Stimulated activated CD4-positive, alpha-beta T cell treated with anti-CD3 and anti-CD28 coated beads, TNF-alpha, amount 100 ng/mL, for 24 hours (primary cell): ENCODE measurements around the gene SALL3.

Experiments
- DNase-seq, 3 experiments: peaks; one replicate each; pipeline ENCODE4 v3.0.0-alpha.2; 2020; ENCODE audit warnings: low read depth in 3 of 3

The SALL3 gene

DNA sequence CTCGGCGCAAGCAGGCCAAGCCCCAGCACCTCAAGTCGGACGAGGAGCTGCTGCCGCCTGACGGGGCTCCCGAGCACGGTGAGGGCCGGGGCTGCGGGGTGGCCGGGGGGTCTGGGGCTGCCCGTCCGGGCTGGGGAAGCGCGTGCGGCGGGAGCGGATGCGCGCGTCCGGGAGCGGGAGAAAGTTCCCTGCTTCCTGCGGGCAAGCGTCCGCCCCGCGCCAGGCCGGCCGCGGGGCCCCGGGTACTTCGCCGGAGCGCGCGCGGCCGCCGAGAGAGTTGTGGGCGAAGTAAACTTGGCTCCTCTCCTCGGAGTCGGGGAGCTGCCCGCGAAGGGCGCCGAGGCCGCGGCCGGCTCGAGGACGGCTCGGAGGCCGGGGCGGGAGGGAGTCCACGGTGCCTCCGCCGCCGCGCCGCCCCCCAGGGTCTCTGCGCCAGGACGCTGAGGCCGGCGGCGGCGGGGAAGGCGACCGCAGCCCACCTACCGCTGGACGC lies 707 bp downstream of the SALL3 start:
- no peak for DNase-seq

DNA sequence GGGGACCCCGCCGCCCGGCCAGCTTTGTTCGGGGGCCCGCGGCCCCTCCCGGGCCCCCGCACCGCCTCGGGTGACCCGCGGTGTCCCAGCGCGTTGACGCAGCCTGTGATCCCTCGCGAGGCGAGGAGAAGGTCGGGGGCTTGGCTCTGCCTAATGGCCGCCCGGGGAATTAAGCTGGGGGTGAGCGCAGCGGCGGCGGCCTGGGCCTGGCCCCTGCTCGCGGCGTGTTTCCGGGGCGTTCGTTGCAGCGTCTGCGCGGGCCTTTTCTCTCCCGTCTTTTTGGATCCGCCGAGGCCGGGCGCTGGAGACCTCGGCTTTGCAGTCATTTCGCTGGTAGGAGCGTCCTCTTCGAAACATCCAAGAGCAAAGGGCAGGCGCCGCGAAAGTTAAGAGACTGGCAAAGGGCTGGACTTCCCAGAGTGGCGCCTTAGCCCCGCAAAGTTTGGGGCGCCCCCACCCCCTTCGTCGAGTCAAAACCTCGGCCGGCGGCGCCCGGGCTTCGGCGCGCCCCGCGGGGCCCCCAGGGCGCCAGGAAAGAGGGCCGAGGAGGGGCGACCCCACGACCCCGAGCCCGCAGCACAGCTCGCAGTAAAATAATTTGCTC lies 1.3 kb downstream of the SALL3 start:
- no peak for DNase-seq

DNA sequence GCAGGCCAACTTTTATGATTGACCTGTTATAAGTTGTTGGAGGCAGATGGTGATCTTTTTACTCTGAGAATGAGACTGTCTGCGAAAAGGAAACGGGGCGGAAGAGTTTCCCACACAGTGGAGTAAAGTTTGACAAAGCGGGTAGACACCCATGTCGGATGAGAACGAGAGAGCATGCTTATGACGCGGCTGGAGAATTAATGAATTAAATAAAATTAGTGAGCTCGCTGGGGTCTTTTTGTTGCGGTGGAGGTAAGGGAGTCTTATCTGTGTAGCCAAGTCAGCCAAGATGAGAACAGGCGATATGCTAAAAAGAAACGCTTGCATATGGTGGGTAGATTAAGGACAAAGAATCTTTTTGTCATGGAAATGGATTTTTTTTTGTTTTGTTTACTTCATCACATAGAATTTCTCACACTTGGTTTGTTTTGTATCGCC lies 1.8 kb downstream of the SALL3 start:
- DNase-seq: no peak

DNA sequence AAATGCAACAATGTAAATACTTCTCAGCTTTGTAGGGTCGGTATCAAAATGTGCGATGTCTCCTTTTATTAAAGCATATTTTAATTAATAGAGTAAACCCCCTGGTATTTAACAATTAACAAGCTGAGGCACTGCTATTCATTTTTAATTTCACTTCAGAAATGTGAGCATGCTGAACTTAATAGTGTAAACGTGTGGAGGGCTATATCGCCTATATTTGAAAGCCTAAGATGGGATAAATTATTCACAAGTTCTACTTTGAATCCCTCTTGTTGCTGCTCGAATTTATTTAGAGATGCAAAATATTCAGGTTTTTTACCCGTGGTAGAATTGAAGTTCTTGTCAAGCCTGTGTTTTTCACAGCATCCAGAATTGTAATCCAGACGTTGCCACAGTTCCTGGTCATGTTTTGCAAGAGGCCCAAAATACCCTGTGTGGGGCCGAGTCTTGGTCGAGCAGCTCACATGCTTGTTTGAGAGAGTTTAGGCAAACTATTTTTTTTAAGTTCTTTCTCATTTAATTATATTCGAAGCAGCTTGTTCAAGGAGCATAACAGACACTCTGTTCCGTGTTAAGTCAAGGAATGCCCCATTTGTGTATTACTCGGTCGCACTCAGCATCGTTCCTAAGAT lies 2.5 kb downstream of the SALL3 start:
- DNase-seq: no peak

DNA sequence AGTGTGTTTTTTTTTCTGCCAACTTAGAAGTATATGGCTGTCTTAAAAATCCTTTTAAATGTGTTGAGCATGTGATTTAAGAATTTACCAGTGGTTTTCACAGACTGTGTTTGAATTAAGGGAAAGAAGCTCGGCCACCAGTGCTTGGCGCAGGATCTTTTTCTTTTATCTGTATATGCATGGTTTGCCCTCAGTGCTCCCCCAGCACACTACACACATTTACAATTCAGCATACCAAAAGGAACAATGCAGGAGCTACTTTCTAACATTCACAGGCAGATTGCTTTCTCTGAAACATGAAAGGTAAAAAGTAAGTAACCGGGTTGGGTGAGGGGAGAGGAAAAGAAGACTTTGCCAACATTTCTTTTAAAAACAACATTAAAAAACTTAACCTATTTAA lies 3.9 kb downstream of the SALL3 start:
- no peak for DNase-seq

DNA sequence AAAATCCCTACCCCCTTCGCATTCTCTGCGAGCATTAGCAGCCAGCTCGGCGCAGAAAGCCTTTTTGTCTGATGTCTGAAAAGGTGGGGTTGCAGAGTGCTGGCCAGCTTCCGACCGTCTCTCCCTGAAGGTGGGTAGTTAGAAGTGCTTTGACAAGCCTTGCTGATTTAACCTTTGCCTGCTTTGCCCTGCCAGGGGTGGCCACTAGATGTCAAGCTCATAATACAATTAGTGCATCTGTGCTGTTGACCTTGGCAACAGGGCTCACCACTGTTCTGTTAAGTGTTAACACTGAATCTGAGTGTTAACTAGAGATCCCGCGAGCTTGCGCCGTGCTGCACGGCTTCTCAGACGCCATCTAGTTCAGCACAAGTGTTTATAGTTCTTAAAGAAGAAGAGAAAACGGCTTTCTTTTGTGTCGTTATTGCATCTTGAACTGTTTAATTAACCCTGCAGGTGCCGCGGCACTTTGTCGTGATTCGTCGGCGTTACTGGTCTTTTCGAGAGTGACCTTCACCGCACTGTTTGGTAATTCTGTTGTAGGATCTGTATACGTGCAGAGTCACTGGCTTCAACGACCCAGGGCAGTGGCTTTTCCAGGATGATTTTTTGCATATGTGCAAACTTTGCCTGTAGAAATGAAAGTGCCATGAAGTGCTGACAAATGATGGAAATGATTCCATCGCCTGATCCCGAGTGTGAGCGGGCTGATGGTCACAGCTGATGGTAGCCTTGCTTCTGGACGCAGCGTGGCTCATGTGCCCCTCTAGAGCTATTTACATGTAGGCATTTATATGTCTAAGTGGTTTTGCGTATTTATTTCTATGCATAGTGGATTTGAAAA lies 5.5 kb downstream of the SALL3 start:
- DNase-seq: no peak

DNA sequence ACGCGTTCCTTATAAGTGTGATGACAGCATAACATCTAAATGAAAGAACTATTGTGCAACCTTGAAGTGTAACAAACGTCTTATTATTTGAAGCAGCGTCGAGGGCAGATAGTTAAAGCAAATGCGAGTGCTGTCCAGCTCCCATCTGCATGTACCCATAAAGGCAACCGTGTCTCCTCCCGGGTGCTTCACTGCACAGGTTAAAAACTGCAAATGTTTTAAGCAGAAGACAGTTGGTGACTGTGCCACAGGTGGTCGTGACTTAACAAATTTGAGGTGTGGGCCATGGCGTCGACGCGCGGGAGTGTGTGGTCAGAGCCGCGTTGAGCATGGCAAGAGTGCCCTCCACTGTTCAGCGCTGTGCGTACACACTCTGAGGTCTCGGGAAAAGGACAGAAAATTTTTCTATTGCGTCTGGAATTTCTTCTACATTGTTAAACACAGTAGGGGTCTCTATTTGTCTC lies 6.4 kb downstream of the SALL3 start:
- DNase-seq: no peak

DNA sequence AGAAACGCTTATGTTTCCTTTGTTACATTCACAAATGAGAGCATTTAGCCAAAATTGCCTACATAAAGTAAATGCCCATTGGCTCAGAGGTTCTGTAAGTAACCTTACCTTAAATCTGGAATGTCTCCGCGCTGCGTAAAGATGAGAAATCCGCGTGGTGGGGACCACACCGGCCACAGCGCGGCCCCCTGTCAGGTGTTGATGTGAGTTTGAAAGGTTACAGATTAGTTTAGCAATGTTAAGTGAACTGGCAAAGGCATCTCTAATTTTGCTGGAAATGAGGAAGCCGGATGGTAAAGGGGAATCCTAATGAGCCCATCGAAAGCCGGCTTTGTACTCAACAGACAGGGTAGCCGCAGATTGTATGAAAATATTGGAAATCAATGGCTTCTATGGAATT lies 11.8 kb downstream of the SALL3 start:
- DNase-seq: no peak

DNA sequence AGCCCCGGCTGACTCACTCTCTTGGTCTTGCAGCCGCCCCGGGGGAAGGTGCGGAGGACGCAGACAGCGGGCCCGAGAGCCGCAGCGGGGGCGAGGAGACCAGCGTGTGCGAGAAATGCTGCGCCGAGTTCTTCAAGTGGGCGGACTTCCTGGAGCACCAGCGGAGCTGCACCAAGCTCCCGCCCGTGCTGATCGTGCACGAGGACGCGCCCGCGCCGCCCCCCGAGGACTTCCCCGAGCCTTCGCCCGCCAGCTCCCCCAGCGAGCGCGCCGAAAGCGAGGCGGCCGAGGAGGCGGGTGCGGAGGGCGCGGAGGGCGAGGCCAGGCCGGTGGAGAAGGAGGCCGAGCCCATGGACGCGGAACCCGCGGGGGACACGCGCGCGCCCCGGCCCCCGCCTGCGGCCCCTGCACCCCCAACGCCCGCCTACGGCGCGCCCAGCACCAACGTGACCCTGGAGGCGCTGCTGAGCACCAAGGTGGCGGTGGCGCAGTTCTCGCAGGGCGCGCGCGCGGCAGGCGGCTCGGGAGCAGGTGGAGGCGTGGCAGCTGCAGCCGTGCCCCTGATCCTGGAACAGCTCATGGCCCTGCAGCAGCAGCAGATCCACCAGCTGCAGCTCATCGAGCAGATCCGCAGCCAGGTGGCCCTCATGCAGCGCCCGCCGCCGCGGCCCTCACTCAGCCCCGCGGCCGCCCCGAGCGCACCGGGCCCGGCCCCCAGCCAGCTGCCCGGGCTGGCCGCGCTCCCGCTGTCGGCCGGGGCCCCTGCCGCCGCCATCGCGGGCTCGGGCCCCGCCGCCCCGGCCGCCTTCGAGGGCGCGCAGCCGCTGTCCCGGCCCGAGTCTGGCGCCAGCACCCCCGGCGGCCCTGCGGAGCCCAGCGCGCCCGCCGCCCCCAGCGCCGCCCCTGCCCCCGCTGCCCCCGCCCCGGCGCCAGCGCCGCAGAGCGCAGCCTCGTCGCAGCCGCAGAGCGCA lies 12.7 kb downstream of the SALL3 start:
- DNase-seq: no peak

DNA sequence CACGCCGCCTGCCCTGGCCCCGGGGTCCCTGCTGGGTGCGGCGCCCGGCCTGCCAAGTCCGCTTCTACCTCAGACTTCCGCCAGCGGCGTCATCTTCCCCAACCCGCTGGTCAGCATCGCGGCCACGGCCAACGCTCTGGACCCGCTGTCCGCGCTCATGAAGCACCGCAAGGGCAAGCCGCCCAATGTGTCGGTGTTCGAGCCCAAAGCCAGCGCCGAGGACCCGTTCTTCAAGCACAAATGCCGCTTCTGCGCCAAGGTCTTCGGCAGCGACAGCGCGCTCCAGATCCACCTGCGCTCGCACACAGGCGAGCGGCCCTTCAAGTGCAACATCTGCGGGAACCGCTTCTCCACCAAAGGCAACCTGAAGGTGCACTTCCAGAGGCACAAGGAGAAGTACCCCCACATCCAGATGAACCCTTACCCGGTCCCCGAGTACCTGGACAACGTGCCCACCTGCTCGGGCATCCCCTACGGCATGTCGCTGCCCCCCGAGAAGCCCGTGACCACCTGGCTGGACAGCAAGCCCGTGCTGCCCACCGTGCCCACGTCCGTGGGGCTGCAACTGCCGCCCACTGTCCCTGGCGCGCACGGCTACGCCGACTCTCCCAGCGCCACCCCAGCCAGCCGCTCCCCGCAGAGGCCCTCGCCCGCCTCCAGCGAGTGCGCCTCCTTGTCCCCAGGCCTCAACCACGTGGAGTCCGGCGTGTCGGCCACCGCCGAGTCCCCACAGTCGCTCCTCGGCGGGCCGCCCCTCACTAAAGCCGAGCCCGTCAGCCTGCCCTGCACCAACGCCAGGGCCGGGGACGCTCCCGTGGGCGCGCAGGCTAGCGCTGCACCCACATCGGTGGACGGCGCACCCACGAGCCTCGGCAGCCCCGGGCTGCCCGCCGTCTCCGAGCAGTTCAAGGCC lies 13.7 kb downstream of the SALL3 start:
- DNase-seq: no peak

DNA sequence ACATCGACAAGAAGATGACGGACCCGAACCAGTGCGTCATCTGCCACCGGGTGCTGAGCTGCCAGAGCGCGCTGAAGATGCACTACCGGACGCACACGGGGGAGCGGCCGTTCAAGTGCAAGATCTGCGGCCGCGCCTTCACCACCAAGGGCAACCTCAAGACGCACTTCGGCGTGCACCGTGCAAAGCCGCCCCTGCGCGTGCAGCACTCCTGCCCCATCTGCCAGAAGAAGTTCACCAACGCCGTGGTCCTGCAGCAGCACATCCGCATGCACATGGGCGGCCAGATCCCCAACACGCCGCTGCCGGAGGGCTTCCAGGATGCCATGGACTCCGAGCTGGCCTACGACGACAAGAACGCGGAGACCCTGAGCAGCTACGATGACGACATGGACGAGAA lies 14.4 kb downstream of the SALL3 start:
- DNase-seq: no peak

DNA sequence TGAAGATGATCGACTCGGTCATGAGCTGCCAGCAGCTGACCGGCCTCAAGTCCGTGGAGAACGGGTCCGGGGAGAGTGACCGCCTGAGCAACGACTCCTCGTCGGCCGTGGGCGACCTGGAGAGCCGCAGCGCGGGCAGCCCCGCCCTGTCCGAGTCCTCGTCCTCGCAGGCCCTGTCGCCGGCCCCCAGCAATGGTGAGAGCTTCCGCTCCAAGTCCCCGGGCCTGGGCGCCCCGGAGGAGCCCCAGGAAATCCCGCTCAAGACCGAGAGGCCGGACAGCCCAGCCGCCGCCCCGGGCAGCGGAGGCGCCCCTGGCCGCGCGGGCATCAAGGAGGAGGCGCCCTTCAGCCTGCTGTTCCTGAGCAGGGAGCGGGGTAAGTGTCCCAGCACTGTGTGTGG lies 14.9 kb downstream of the SALL3 start:
- no peak for DNase-seq

DNA sequence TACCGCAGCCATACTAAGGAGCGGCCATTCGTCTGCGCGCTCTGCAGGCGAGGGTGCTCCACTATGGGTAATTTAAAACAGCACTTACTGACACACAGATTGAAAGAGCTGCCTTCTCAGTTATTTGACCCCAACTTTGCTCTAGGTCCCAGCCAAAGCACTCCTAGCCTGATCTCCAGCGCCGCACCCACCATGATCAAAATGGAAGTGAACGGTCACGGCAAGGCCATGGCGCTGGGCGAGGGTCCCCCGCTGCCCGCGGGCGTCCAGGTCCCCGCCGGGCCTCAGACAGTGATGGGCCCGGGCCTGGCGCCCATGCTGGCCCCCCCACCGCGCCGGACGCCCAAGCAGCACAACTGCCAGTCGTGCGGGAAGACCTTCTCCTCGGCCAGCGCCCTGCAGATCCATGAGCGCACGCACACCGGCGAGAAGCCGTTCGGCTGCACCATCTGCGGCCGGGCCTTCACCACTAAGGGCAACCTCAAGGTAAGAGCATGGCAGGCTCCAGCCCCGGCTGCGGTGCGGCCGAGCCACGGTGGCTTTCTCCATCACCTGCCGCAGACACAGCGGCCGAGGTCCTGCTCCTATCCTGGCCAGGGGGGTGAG lies 15.5 kb downstream of the SALL3 start:
- no peak for DNase-seq

DNA sequence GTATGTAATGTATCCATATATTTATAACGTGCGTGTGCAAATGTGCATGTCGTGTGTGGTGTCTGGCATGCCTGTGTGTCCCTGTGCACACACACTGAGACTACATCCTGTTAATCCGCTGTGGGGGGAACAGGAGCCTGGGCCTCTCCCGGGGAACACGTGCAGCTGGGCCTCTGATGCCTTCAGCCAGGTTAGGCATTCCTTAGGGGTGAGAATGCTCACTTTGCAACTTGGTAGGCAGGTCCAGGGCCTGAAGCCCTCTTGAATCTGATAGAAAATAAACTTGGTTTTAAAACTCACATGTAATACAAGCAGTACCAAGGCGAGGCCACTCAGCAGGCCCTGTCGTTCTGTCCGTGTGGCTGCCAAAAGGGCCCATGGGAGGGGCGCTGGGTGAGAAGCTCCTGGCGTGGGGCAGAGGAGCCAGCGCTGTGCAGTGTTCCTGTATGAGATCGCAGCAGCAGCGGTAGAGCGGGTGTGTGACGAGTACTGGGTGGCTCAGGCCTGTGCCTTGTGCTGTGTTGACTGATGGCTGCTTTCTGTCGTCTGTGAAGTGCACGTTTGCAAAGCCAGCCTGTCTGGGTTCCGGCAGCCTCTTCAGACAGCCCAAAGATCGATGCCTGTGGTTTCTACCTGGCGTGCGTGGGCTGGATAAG lies 16.2 kb downstream of the SALL3 start:
- DNase-seq: no peak

DNA sequence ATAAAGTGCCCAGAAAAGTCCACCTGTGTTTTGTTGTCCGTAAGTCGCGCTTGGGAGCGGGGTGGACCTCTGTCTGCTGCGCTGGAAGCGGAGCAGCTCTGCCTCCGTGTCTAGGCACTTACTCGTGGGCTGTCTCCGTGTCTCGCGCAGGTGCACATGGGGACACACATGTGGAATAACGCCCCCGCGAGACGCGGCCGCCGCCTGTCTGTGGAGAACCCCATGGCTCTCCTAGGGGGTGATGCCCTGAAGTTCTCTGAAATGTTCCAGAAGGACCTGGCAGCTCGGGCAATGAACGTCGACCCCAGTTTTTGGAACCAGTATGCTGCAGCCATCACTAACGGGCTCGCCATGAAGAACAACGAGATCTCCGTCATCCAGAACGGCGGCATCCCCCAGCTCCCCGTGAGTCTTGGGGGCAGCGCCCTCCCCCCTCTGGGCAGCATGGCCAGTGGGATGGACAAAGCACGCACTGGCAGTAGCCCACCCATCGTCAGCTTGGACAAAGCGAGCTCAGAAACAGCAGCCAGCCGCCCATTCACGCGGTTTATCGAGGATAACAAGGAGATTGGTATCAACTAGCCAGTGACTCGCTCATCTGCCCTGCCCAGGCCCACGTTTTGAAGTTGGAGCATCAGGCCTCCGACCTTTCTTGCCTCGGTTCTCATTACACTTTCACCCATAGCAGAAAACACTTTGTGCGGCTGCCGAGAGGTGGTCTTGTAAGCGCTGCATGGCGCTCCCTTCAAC lies 17.3 kb downstream of the SALL3 start:
- no peak for DNase-seq

DNA sequence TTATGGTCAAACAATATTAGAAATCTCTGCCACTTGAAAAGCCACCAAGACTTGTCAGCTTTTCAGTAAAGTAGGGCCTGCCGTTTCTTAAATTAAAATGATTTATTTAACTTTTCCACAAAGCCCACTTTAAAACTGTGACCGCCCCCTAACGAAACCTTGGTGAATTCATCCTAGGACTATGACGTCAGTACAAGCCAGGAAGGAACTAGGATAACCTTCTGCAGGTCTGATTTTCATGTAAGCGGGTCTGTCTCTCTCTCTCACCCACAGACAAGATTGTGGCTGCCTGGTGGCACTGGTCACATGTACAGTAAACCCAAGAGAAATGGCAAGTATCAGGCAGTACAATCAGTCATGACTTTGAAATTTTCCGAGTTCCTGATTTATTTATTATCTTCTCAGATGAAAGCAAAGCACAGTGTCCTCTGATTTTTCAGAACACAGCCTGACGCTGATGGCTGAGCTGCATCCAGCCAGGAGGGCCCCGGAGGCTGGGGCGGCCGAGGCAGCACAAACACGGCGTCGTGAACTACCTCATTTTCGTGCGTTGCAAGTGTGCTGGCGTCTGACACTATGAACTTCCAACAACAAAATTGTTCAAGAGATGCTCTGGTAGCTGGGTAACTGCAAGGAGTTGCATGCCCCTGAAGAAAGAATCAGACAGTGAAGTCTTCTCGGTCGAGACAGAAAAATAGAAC lies 18.9 kb downstream of the SALL3 start:
- DNase-seq: no peak

DNA sequence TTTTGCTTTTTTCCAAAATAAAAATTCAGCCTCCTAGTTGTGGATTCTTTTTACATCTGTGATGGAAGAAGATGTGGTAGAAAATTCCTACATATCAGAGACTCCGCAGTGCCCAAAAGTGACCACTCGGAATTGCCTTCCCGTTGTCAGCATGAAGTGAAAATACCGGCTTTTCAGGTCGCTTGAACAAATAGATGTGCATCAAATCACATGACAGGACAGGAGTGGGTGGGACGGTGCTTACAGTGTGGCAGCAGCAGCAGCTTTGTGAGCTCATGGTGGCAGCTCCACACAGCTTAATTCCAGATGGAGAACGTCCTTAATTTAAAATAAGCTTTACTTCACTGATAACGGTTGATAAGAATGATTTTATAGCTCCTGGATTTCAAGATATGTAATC lies 20.3 kb downstream of the SALL3 start:
- DNase-seq: no peak

DNA sequence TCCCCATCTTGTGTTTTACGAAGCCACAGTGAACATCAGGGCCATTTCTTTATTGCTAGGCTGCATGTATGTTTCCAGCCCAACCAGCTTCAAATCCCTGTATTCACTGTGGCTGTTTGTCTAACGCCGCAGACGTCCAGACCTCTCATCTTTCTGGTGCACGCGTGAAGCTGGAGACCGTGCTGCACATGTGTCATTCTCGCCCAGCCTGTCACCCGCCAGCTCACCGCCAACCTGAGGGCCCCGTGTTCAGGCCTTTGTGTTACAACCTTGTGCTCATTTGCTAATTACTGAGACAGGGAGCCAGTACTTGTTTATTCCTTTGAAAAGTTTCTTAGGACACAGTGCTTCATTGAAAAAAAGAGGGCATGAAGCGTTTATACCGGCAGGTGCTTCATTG lies 21.4 kb downstream of the SALL3 start:
- DNase-seq: no peak
